ENCODE measurements around the gene MORN3. TPM values are rescaled to one million over a fixed set of nuclear protein-coding genes. Genes with fewer than 3 reads are reported as not detected.

Gene MORN3
- total RNA-seq, 1 experiment from 2014 or later = 0.34 TPM

- H3K27ac ChIP-seq (ENCODE audit: low read depth, low read length) = no peak overlapping the region
- no peaks in the 10 kb centered on the region for H3K79me2 ChIP-seq (ENCODE audit: insufficient read depth, low read length)
- H2AFZ ChIP-seq (ENCODE audit: low read depth, low read length, poor library complexity, severe bottlenecking) = no peak overlapping the region
- BruUV-seq (replicated peaks) = no TSS peak
- no peaks in the 10 kb centered on the region for H4K20me1 ChIP-seq (ENCODE audit: insufficient read depth)
- peaks cover 11 to 19% of the 10 kb centered on the region in 2 experiments; a peak in 3 of 4 replicates for H3K4me1 ChIP-seq (ENCODE audit: control insufficient read depth in 1 of 2, insufficient read depth in 2 of 2, low read length in 2 of 2)
- H3K9ac ChIP-seq (ENCODE audit: low read length) = no peak overlapping the region
- ChIA-PET CTCF (no interaction called here), RAD21 (ENCODE audit: low non-redundant PET in 1 of 2, low total read pairs in 2 of 2, uncharacterized antibody in 2 of 2, unreplicated experiment in 2 of 2) (no interaction called here), POLR2A (no interaction called here)
- H3K36me3 ChIP-seq (ENCODE audit: control insufficient read depth in 1 of 2, insufficient read depth in 2 of 2, low read length in 2 of 2) = no peaks in the 10 kb centered on the region
- intact Hi-C loops (cut with micrococcal nuclease) = no loop called here
- no peak overlapping the region for H3K4me2 ChIP-seq (ENCODE audit: low read length)
- H3K27me3 ChIP-seq (ENCODE audit: insufficient read depth, low read length) = no peaks in the 10 kb centered on the region
- no peaks in the 10 kb centered on the region for H3K9me2 ChIP-seq (ENCODE audit: insufficient read depth)
- H3K4me3 ChIP-seq (replicated peaks in 1 of 2; ENCODE audit: low read depth in 1 of 2, low read length in 2 of 2) = no peak overlapping the region
- DNase-seq (ENCODE audit: low read depth, low spot score) (no peak), ATAC-seq (no peak)
- H3K9me3 ChIP-seq (ENCODE audit: control insufficient read depth in 1 of 2, insufficient read depth in 1 of 2, low read depth in 1 of 2, low read length in 2 of 2) = no peaks in the 10 kb centered on the region
- TF ChIP-seq ATF3 (IDR thresholded peaks at IDR 0.05) = no peak
Observed at GRCh38 chr12:121610239-121611149, 59.0 kb downstream of the MORN3 start.

- Histone ChIP-seq H3K4me2 (ENCODE audit: low read length) (no peak overlapping the region), H2AFZ (ENCODE audit: low read depth, low read length, poor library complexity, severe bottlenecking) (no peak overlapping the region), H3K4me3 (replicated peaks in 1 of 2; ENCODE audit: low read depth in 1 of 2, low read length in 2 of 2) (no peak overlapping the region), H3K9me3 (ENCODE audit: control insufficient read depth in 1 of 2, insufficient read depth in 1 of 2, low read depth in 1 of 2, low read length in 2 of 2) (no peaks in the 10 kb centered on the region), H4K20me1 (ENCODE audit: insufficient read depth) (no peaks in the 10 kb centered on the region), H3K9ac (ENCODE audit: low read length) (no peak overlapping the region), H3K9me2 (ENCODE audit: insufficient read depth) (no peaks in the 10 kb centered on the region), H3K27me3 (ENCODE audit: insufficient read depth, low read length) (no peaks in the 10 kb centered on the region), H3K27ac (ENCODE audit: low read depth, low read length) (no peak overlapping the region), H3K79me2 (ENCODE audit: insufficient read depth, low read length) (no peaks in the 10 kb centered on the region), H3K4me1 (ENCODE audit: control insufficient read depth in 1 of 2, insufficient read depth in 2 of 2, low read length in 2 of 2) (peaks cover 8 to 14% of the 10 kb centered on the region in 2 experiments; a peak in 3 of 4 replicates), H3K36me3 (ENCODE audit: control insufficient read depth in 1 of 2, insufficient read depth in 2 of 2, low read length in 2 of 2) (no peaks in the 10 kb centered on the region)
- no TSS peak for BruUV-seq (replicated peaks)
- DNase-seq (ENCODE audit: low read depth, low spot score) = no peak
- ChIA-PET RAD21 (ENCODE audit: low non-redundant PET in 1 of 2, low total read pairs in 2 of 2, uncharacterized antibody in 2 of 2, unreplicated experiment in 2 of 2) (no interaction called here), POLR2A (no interaction called here), CTCF (no interaction called here)
- intact Hi-C loops (cut with micrococcal nuclease) = no loop called here
- no peak for TF ChIP-seq SRF (IDR thresholded peaks at IDR 0.05; ENCODE audit: low read depth)
- TF ChIP-seq REST (IDR thresholded peaks at IDR 0.05; ENCODE audit: low read depth) = no peak
- no peak for TF ChIP-seq ATF3 (IDR thresholded peaks at IDR 0.05)
- TF ChIP-seq TCF7L2 (IDR thresholded peaks at IDR 0.05; ENCODE audit: borderline replicate concordance, extremely low read depth, insufficient read depth, insufficient read length) = no peak
- TF ChIP-seq ZFX (IDR thresholded peaks at IDR 0.05) = no peak
- TF ChIP-seq EGR1 (IDR thresholded peaks at IDR 0.05; ENCODE audit: low read depth) = no peak
- TF ChIP-seq CTCF (IDR thresholded peaks at IDR 0.05 in 2 of 3, conservative IDR thresholded peaks at IDR 0.05 in 1 of 3; ENCODE audit: borderline replicate concordance in 1 of 3, insufficient read depth in 1 of 3, low read depth in 2 of 3, low read length in 2 of 3) = no peak
- no peak for TF ChIP-seq ELF1 (IDR thresholded peaks at IDR 0.05; ENCODE audit: borderline replicate concordance, low read depth)
- TF ChIP-seq EZH2phosphoT487 (IDR thresholded peaks at IDR 0.05; ENCODE audit: borderline replicate concordance) = no peak
- no peak for TF ChIP-seq ZNF274 (IDR thresholded peaks at IDR 0.05; ENCODE audit: low read depth, low read length)
- TF ChIP-seq POLR2A (IDR thresholded peaks at IDR 0.05; ENCODE audit: borderline replicate concordance, extremely low read depth, insufficient read depth, insufficient read length) = no peak
- no peak for ATAC-seq
Observed at GRCh38 chr12:121608301-121608700, 61.2 kb downstream of the MORN3 start.
